ENCODE data around the gene EHBP1L1.

Gene EHBP1L1

DNA sequence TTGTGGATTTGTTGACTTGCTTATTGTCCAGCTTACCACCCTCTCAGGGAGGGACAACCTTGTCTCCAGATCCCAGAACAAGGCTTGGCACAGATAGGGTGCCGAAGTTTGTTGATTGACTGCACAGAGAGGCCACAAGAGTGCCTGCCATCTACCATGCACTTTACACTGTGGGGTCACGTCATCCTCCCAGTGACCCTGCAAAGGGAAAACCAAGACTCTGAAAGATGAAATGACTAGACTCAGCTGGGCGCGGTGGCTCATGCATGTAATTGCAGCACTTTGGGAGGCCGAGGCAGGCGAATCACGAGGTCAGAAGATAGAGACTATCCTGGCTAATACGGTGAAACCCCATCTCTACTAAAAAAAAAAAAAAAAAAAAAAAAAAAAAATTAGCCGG, 13.1 kb upstream of the EHBP1L1 start:
- DNase-seq: no peak

DNA sequence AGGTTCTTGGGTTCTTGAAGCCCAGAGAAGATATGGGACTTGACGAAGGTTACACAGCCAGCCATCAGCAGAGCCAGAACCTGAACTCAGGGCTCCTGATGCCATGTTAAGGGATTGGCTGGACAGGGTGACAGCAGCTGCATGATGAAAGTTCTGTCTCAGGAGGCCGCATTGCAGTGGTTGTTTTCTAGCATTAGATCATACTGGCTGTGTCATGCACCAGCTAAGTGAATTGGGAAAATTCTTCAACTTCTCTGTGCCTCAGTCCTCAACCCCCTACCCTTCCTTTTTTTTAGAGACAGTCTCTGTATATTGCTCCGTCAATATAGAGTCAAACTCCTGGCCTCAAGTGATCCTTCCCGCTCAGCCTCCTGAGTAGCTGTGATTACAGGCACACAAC, 12.3 kb upstream of the EHBP1L1 start:
- no peak for DNase-seq

DNA sequence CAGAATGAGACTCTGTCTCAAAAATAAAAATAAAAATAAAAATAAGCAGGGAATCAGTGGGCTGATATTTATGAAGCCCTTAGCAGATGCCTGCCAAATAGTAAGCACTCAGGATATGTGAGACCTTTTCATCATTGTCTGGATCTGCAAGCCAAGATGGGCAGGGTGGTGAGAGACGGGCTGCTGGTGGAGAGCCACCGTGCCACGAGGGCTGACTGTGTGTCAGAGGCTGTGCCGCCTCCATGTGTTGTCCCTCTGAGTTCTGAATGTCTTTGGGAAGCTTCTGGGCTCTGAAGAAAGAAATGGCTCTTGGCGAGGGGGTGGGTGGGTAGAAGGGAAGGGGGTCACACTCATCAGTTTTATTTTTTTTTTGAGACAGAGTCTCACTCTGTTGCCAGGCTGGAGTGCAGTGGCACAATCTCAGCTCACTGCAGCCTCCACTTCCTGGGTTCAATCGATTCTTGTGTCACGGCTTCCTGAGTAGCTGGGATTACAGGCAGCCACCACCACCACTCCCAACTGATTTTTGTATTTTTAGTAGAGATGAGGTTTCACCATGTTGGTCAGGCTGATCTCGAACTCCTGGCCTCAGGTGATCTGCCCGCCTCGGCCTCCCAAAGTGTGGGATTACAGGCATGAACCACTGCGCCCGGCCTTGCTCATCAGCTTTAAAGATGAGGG, 10.8 kb upstream of the EHBP1L1 start:
- DNase-seq: peak; percentile 56

DNA sequence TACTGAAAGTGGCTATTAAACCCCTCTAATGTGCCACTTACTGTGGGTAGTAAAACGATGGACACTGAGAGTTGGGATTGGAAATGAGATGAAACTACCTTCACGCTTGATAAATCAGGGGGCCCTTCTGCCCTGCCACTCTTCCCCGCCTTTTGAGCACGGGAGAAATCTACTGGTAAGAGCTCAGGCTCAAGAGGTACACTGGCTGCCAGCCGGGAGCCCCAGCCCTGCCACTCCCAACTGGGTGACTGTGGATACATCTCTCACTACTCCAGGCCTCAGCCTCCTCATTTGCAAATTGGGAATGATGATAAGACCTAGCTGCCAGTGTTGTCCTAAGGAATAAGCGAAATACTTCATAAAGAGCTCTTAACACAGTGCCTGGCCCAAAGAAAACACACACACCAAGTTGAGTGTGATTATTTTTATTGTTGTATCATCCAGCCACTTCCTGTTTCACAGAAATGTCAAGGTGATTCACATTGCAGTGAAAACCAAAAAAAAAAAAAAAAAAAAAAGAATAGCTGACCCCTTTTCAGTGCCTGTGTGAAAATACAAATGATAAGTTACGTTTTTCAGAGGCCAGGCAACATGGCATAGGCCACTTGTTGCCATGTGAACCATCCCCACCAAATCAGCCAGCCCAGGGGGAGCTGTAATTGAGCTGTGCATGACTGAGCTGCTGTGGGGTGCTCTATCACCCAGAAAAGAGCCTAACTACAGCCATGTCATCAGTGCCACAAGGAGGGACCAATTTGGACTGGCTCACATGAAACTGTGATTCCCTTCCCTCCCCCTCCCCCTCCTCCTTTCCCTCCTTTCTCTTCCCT, 10.0 kb upstream of the EHBP1L1 start:
- peak; percentile 83 for DNase-seq

DNA sequence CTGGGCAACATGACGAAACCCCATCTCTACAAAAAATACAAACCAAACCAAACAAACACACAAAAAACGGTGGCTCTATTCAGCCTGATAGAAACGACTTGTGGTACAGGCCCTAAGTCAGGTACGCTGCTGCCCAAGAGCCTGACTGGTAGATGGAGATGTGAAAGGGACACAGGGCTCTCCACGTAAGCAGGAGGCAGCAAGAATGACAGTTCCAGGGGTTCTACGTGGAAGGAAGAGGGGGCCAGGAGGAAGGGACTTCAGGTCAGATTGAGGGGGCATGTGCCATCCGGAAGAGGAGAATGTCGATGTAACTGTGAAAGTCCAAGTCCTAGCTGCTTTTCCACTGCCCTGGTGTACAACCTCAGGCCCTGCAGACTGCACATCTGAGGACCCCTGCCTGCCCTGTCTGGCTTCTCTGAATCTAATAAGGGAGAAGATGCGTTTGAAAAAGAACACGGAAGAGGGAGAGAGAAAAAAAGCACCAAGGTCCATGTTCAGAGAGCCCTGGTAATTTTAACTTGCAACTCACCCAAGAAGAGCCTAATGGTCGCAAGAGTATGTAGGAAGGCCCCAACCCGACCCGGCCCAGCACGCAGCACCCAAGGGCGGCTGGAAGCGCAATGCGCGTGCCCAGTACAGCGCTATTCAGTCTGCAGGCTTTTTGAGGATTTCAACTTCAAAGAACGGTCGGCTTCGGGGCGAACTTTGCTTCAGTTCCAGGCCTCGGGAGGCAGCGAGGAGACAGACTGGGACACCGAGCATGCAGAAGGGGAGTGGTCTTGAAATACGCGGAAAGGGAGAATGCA, 6.5 kb upstream of the EHBP1L1 start:
- no peak for DNase-seq

DNA sequence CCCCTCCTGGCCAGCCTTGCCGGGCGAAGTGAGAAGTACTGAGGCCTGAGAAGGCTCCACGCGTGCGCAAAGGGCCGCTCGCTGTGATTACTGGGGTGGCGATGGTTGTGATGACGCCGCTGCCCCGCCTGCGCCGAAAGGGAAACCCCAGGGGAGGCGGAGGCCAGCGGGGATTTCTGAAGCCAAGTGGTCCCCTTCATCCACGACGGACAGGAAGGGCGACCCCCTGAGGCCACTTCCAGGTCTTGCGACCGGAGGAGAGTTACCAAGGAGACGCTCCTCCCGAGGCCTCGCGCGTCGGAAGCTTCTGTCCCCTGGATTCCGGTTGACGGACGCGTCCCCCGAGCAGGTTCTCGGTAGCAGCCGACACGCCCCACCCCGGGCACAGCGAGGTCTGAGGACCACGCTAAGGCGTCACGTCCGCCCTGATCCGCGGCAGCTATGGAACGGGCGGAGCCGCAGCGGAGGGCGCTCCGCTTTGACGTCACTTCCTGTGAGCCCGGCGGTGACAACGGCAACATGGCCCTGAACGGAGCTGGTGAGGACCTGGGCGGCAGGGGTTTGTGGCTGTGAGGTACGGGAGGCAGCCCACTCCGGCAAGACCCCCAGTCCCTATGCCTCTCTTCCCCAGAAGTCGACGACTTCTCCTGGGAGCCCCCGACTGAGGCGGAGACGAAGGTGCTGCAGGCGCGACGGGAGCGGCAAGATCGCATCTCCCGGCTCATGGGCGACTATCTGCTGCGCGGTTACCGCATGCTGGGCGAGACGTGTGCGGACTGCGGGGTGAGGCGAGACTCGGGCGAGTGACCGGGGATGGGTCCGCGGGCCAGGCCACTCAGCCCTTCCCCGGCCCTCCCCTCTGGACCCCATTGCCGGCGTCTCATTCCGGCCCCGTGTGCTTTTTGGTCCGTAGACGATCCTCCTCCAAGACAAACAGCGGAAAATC, 5.6 kb upstream of the EHBP1L1 start, which contains the start of gene ZNRD2:
Gene ZNRD2, plus strand, starts transcription at position 505 of the 946 bp plus-strand sequence. Its CDS starts 15 bp downstream, at position 520.
- DNase-seq: peak; percentile 98

DNA sequence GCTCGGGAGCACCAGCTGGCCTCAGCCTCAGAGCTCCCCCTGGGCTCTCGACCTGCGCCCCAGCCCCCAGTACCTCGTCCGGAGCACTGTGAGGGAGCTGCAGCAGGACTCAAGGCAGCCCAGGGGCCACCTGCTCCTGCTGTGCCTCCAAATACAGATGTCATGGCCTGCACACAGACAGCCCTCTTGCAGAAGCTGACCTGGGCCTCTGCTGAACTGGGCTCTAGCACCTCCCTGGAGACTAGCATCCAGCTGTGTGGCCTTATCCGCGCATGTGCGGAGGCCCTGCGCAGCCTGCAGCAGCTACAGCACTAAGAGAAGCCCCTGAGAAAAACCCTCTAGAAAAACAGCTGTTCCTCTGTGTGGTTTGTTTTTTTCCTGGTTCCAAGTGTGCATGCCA, 4.4 kb upstream of the EHBP1L1 start:
- DNase-seq: no peak

DNA sequence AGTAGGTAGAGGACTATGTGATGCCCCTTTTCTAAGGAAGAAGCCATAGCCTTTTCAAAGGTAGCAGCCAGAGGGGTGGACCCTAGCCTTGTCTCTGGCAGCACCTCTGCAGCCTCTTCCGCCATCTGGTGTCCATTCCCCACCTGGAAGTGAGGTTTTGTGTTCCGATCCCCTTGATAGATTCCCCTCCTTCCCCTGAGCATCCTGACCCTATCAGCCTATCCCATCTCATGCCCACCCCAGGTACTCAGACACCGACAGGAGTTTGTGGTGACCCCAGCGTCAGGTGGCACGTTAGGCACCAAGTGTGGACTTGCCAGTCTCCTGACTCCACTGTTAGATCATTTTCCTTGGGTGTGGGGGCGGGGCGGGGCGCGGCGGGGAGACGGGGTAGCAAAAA, 3.9 kb upstream of the EHBP1L1 start:
- no peak for DNase-seq

DNA sequence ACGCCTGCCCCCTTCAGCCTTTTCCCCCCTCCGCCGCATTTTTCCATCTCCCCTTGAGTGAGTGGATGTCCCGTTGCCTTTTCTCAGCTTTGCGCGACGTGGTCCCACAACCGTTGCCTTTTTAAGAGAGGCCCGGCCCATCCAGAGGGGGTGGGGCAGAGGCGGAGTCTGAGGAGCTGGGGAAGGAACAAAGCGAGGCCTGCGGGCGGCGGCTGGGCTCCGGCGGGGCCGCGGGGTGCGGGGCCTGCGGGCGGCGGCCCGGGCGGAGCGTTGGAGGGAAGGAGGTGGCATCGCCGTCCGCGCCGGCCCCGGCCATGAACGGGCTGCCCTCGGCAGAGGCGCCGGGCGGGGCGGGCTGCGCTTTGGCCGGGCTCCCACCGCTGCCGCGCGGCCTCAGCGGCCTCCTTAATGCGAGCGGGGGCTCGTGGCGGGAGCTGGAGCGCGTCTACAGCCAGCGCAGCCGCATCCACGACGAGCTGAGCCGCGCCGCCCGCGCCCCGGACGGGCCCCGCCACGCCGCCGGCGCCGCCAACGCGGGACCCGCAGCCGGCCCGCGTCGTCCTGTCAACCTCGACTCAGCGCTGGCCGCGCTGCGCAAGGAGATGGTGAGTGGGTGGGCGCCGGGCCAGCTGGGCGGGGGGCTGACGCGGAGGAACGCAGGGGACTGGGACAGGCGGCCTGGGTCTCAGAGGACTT, 3.3 kb upstream of the EHBP1L1 start, which contains the start of gene FAM89B:
Gene FAM89B, plus strand, starts transcription at position 183 of the 696 bp plus-strand sequence. Its CDS starts 132 bp downstream, at position 315.
- DNase-seq: peak; percentile 92

DNA sequence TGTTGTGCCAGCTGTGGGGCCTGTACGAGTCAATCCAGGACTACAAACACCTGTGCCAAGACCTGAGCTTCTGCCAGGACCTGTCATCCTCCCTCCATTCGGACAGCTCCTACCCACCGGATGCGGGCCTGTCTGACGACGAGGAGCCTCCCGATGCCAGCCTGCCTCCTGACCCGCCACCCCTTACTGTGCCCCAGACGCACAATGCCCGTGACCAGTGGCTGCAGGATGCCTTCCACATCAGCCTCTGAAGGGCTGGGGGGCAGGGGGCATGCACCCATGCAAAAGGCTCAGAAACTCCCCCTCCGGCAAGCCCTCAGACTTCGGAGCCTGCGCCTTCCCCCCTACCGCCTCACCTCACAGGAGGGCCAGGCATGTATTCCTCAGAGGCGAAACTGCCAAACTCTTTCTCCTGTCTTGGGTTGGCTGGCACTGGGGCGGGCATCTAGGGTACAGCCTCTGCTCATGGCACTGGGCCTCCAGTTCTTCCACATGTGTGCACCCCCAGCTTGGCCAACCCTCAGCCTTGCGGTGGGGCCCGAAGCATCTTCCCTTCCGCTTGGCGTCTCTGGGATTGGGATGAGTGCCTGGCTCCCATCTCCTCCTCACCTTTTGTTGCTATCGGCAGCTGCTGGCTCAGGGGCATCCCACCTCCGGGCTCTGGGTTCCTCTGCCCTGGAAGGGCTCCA, 2.3 kb upstream of the EHBP1L1 start:
- DNase-seq: no peak

DNA sequence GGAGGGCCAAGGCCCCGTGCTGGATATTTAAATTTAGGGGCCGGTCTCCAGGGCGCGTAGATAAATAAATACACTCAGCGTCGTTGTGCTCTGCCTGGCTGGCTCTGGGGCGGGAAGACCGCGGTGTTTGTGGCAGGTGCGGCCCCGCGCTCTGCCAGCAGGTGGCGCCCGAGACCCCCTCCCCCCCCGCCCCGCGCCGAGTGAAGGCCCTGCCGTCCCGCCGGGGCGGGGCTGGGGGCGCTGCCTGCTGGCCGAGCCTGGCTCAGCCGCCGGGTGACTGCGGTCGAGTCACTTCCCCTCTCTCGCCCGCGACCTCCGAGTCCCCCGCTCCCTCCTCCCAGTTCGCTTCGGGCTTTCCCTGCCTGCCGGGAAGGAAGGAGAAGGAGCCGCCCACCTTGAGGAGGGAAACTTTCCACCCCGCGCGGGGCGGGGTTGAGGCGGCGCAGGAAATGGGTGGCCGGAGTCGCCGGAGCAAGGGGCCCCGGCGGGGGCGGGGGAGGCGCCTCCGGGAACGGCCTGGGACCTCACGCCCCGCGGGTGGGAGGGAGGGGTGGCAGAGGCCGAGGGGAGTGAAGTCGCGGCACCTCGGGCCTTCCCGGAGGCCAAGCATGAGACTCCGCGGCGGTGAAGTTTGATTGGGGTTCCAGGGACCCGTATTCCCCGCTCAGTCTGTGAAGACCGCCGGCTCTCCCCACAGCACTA, 1.6 kb upstream of the EHBP1L1 start:
- peak; percentile 97 for DNase-seq

DNA sequence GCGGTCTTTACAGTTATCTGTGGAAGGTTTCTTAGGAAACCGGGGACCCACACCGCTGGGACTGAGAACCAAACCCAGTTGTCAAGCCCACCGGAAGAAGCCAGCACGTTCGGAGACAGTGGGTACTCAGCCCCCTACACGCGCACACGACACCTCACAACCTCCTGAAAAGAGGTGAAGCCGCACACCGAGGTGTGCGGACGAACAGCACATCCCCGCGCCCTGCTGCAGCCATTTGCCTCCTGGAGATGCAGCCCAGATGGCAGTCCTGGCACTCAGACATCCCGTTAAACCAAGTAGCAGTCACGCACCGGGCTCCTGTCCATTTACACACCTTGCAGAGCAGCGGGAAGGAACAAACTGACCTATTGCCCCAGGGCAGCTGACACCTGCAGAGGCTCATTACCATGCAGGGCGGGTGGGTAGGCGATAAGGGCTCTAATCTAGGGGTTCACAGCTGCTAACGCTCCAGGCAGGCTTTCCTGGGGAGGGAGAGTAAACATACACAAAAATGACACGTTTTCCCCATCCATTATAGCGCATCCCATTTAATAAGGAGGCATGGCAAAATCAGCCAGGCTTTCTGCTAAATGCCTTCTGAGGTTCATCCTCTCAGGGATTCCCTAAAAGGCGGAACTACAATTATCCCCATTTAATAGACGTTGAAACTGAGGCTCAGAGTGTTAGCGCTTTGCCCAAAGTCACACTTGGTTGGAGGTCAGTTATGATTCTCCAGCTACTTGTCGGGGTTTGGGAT, 864 bp upstream of the EHBP1L1 start:
- no peak for DNase-seq

DNA sequence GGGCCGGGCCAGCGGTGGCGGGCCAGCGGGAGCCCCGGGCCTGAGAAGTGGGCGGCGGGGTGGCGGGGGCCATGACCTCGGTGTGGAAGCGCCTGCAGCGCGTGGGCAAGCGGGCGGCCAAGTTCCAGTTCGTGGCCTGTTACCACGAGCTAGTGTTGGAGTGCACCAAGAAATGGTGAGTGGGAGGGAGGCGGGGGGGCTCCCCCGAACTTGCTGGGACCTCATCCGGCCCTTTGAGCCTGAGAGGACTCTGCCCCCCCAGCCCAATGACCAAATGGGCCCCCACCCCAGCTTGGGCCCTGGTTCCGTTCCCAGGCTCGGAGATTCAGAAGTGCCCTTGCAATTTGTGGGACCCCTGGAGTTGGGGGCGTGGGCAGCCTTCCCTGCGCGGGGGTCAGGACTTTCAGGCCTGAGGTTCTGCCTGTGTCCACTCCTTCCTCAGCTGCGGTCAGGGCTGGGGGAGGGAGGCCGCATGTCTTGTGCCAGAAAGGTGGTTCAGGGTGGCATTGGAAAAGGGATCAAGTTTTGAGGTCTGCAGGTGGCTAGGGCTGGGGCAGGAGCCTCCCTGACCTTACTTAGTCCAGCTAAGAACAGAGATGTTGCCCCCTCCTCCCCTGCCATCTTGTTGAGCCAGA, 496 bp downstream of the EHBP1L1 start:
- DNase-seq: no peak

DNA sequence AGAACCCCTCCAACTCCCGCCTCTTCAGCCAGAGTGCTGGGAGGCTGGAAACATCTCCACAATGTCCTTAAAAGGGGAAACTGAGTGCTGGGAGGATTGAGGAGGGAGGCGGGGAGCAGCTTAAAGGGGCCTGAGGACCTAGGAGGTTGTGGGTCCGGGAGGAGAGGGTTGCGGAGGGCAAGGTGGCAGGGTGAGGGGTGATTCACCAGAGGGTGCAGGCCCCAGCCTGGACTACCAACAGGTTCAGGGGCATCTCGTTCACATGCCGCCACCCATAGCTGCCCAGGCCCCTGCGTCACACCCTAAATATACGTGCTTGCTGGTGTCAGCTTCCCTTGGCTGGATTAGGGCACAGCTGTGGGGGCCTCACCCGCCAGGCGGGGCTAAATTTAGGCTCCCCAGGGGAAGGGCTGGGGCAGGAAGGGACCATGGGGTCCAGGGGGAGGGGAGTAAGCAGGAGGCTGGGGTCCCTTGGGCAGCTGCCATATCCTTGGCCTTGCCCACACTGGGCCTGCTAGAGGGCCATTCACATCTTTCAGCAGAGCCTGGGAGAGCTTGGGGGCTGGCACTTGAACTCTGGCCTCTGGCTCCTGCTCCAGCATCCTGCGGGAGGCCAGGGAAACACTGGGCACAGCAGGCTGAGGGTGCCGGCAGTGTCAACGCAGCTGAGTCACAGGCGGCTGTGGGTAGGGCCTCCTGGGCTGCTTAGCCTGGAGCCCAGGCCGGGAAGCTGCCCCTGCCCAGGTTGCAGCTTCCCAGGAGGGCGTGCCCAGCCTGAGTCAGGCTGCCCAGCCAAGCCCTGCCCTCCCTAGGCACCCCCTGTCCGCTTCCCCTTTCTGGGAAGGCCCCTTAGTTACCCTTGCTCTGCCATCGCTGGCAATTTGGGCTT, 1.3 kb downstream of the EHBP1L1 start:
- DNase-seq: peak; percentile 48

DNA sequence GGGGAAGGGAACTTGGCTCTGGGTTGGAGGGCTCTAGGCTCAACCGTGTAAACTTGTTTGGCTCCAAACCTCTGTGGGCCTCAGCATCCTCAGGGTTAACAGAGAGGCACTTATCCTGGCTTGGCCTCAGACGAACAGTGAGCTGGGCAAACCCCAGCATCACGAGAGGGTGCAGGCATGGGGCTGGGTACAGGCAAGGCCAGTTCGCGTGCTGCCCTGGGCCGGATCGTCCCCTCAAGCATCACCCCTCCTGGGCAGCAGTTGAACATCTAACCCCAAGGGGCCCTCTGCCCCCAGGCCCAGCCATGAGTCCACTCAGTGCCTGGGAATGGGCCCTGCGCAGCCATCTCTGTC, 1.9 kb downstream of the EHBP1L1 start:
- no peak for DNase-seq

DNA sequence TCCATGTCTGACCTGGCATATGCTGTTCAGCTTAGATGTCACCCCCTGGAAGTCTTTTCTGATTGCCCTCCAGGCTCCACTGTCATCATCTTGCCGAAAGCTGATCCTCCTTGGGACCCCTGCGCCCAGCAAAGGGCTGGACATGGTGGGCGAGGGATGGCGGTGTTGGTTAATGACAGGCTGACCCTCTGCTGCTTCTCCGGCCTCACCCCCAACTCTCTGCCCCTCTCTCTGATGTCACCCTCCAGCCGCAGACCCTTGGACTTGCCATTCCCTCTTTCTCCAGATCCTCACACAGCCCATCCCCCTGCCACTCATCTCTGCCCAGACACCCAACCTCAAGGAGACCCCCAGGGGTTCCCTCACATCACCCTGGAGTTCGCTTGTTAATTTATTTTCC, 2.3 kb downstream of the EHBP1L1 start:
- no peak for DNase-seq

DNA sequence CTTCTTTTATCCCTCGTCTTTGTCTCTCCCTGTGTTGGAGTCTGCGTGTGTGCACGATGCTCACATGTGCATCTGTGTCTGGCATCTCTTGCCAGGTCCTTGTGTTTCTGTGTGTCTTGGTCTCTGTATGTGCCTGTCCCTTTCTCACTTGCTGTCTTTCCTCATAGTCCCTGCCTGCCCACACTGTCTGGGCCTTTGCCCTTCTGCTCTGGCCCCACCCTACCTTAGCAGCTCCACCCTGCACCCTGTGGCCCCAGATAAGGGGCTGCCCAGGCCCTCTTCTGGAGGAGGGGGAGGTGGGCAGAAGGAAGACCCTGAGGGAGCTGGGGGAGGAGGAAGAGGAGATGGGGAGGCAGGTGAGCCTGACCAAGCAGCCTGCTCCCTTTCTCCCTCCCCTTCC, 2.8 kb downstream of the EHBP1L1 start:
- DNase-seq: no peak

DNA sequence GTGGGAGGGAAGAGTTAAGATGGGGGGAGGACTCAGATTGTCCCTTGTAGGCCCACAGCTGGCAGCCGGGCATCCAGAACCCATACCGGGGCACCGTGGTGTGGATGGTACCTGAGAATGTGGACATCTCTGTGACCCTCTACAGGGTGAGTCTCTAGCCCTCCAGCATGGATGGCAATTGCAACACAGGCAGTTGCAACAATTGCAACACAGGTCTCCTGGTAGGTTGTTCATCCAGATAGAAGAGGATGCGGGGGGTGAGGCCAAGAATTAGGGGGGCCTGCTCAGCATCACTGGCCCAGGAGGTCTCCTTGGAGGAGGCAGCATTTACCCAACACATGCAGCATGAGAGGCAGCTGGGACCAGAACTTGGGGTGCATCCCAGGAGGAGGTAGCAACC, 3.4 kb downstream of the EHBP1L1 start:
- no peak for DNase-seq
